AG09319 (cell line): ENCODE results near the gene SCLY.

Experiments used
- DNase-seq: peaks from one replicate; pipeline ENCODE4 v3.0.0-alpha.2; 2010; ENCODE audit warnings: low read depth; ENCODE audit errors: extremely low read depth
- CTCF ChIP-seq: IDR thresholded peaks from 2 replicates; pipeline ENCODE4 v1.5.1; 2011; ENCODE audit warnings: low read depth, mild to moderate bottlenecking, inconsistent platforms, low read length, moderate library complexity

SCLY gene

GRCh38 chr2:238104691-238105371 is 44.0 kb downstream of the SCLY start:
- no peak for TF ChIP-seq CTCF
- no peak for DNase-seq

- DNase-seq = no peak
- no peak for TF ChIP-seq CTCF
Measured at GRCh38 chr2:238105506-238106338, 44.9 kb downstream of the SCLY start.

- no peak; the same call in 1 of the 2 replicates for TF ChIP-seq CTCF
- DNase-seq = no peak
Measured at GRCh38 chr2:238106339-238106697, 45.5 kb downstream of the SCLY start.

- DNase-seq = no peak
- TF ChIP-seq CTCF = no peak; the same call in 1 of the 2 replicates
Measured at GRCh38 chr2:238106698-238107524, 46.1 kb downstream of the SCLY start.

- no peak for TF ChIP-seq CTCF
- DNase-seq = no peak
Measured at GRCh38 chr2:238107525-238108422, 47.0 kb downstream of the SCLY start.

- no peak for TF ChIP-seq CTCF
- no peak for DNase-seq
Measured at GRCh38 chr2:238108423-238109183, 47.8 kb downstream of the SCLY start.
